Trophoblast cell (in vitro differentiated cells and primary cell): ENCODE measurements around the gene LEPROT.

Source experiments
- DNase-seq, 2 donors: peaks; one replicate each; pipeline ENCODE4 v3.0.0-alpha.2; 2016
- H2AFZ ChIP-seq: 2 replicates; pipeline ENCODE4 v1.6.1; 2013; ENCODE audit warnings: low read length, moderate library complexity, mild to moderate bottlenecking; ENCODE audit not compliant: insufficient read depth, poor library complexity
- H2AK5ac ChIP-seq: 2 replicates; pipeline ENCODE4 v1.6.1; 2013; ENCODE audit warnings: mild to moderate bottlenecking, low read length
- H2BK120ac ChIP-seq: 2 replicates; pipeline ENCODE4 v1.6.1; 2013; ENCODE audit warnings: low read length, mild to moderate bottlenecking, moderate library complexity; ENCODE audit not compliant: insufficient read depth, poor library complexity
- H2BK12ac ChIP-seq: 2 replicates; pipeline ENCODE4 v1.6.1; 2013; ENCODE audit warnings: mild to moderate bottlenecking, low read length, moderate library complexity
- H2BK5ac ChIP-seq: 2 replicates; pipeline ENCODE4 v1.6.1; 2013; ENCODE audit warnings: low read length, low read depth, moderate library complexity, mild to moderate bottlenecking; ENCODE audit not compliant: poor library complexity
- H3K14ac ChIP-seq: 2 replicates; pipeline ENCODE4 v1.6.1; 2013; ENCODE audit warnings: mild to moderate bottlenecking, low read length
- H3K18ac ChIP-seq: 2 replicates; pipeline ENCODE4 v1.6.1; 2013; ENCODE audit warnings: mild to moderate bottlenecking, low read length
- H3K23ac ChIP-seq: 2 replicates; pipeline ENCODE4 v1.6.1; 2013; ENCODE audit warnings: low read length
- H3K27ac ChIP-seq: 2 replicates; pipeline ENCODE4 v1.5.1; 2013; ENCODE audit warnings: low read depth, mild to moderate bottlenecking, inconsistent platforms, low read length, moderate library complexity
- H3K27me3 ChIP-seq: 2 replicates; pipeline ENCODE4 v1.6.1; 2013; ENCODE audit warnings: inconsistent platforms, mild to moderate bottlenecking, low read length, moderate library complexity; ENCODE audit not compliant: insufficient read depth
- H3K36me3 ChIP-seq, 2 experiments: 1 replicate in 1 of 2; 2 replicates in 1 of 2; pipeline ENCODE4 v1.6.1; 2013; ENCODE audit warnings: low read length in 2 of 2, mild to moderate bottlenecking in 2 of 2, moderate library complexity in 1 of 2; ENCODE audit not compliant: insufficient read depth in 2 of 2, control insufficient read depth in 1 of 2
- H3K4ac ChIP-seq: 2 replicates; pipeline ENCODE4 v1.6.1; 2013; ENCODE audit warnings: low read depth, mild to moderate bottlenecking, low read length, moderate library complexity
- H3K4me1 ChIP-seq, 2 experiments: 1 replicate in 1 of 2; 2 replicates in 1 of 2; pipeline ENCODE4 v1.6.1; 2013; ENCODE audit warnings: low read length in 2 of 2, mild to moderate bottlenecking in 2 of 2, moderate library complexity in 1 of 2; ENCODE audit not compliant: insufficient read depth in 2 of 2, control insufficient read depth in 1 of 2
- H3K4me2 ChIP-seq: 2 replicates; pipeline ENCODE4 v1.6.1; 2013; ENCODE audit warnings: inconsistent platforms, mild to moderate bottlenecking, low read length, moderate library complexity
- H3K4me3 ChIP-seq: 2 replicates; pipeline ENCODE4 v1.5.1; 2013; ENCODE audit warnings: mild to moderate bottlenecking, low read depth, low read length, inconsistent platforms
- H3K79me1 ChIP-seq: one replicate; pipeline ENCODE4 v1.6.1; 2013; ENCODE audit warnings: low read length
- H3K79me2 ChIP-seq: 2 replicates; pipeline ENCODE4 v1.6.1; 2013; ENCODE audit warnings: low read length, mild to moderate bottlenecking; ENCODE audit not compliant: control insufficient read depth, insufficient read depth, poor library complexity
- H3K9ac ChIP-seq: 2 replicates; pipeline ENCODE4 v1.6.1; 2013; ENCODE audit warnings: mild to moderate bottlenecking, low read length
- H3K9me3 ChIP-seq: 2 replicates; pipeline ENCODE4 v1.6.1; 2013; ENCODE audit warnings: low read depth, mild to moderate bottlenecking, control low read depth, inconsistent platforms, low read length; ENCODE audit not compliant: insufficient read depth
- H4K12ac ChIP-seq: 2 replicates; pipeline ENCODE4 v1.6.1; 2013; ENCODE audit warnings: low read depth, mild to moderate bottlenecking, low read length, moderate library complexity
- H4K8ac ChIP-seq: 2 replicates; pipeline ENCODE4 v1.6.1; 2013; ENCODE audit warnings: low read depth, mild to moderate bottlenecking, low read length, moderate library complexity
- H4K91ac ChIP-seq: one replicate; pipeline ENCODE4 v1.6.1; 2013; ENCODE audit warnings: low read depth, mild to moderate bottlenecking, low read length, moderate library complexity
- WGBS: extraction: QIAGEN DNeasy Blood & Tissue Kit; methylation state at CpG from one replicate; pipeline ENCODE4 v1.1.7; 2013; ENCODE audit warnings: missing lambda C conversion rate; ENCODE audit not compliant: insufficient read length, insufficient coverage; ENCODE audit errors: extremely low coverage; 5-methylcytosine and 5-hydroxymethylcytosine counted together

LEPROT gene

DNA sequence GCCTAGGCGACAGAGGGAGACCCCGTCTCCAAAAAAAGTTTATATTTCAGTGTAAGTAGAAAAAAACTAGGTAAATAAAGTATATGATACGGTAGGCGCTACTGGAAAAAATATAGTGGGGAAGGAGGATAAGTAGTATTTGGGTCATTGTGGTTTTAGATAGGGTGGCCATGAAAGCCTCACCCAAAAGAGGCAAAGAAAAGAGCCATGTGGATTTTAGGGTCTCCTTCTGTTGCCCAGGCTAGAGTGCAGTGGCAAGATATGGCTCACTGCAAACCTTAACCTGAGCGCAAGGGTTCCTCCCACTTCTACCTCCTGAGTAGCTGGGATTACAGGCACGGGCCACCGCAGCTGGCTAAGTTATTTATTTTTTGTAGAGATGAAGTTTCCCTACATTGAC lies 17.1 kb downstream of the LEPROT start:
- DNase-seq: no peak
- H3K27ac ChIP-seq: no peak overlapping the region
- H4K91ac ChIP-seq: no peak overlapping the region

DNA sequence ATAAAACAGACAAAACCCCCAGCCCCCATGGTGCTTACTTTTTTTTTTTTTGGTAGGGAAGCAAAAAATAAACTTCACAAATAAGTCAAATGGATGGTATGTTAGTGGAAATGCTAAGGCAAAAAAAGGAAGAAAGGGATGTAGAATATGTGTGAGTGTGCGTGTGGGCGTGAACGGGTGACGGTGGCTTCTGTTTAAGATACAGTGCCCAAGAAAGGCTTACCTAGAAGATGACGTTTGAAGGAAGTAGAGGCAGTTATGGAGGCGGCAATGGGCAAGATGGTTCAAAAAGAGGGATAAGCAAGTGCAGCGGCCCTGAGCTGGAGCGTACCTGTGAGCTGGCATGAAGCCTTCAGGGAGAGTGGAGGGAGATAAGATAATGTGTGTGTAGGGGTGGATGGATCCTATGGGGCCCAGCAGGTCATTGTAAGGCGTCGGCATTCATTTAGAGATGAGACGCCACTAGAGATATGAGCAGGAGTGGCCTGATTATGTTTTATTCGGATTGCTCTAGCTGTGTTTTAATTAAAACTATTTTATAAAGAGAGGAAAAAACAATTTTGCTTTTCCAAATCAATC lies 19.9 kb downstream of the LEPROT start:
- DNase-seq: peak; percentile 38 to 50
- Histone ChIP-seq H2AFZ (no peak overlapping the region), H3K27ac (no peak overlapping the region), H2AK5ac (no peak overlapping the region), H3K36me3 (peaks cover 0 to 2% of the 10 kb centered on the region in 2 experiments), H3K4ac (no peak overlapping the region), H3K27me3 (no peaks in the 10 kb centered on the region), H3K4me3 (no peak overlapping the region), H3K79me1 (peaks cover 4% of the 10 kb centered on the region), H4K8ac (no peak overlapping the region), H4K12ac (no peak overlapping the region), H3K79me2 (no peaks in the 10 kb centered on the region), H3K9ac (no peak overlapping the region), H3K9me3 (no peaks in the 10 kb centered on the region), H3K4me2 (no peak overlapping the region), H2BK12ac (no peak overlapping the region), H3K14ac (no peak overlapping the region), H3K23ac (no peak overlapping the region), H3K4me1 (peaks cover 0 to 1% of the 10 kb centered on the region in 2 experiments), H2BK120ac (no peak overlapping the region), H2BK5ac (no peak overlapping the region), H4K91ac (no peak overlapping the region), H3K18ac (no peak overlapping the region)
- 100% methylated on average over 4 of the region's 12 CpGs for WGBS

More for the DNA sequence above, 17.1 kb downstream of the LEPROT start:
- Histone ChIP-seq H3K14ac (no peak overlapping the region), H2BK12ac (no peak overlapping the region), H3K36me3 (peaks cover 0 to 6% of the 10 kb centered on the region in 2 experiments), H4K12ac (no peak overlapping the region), H3K4me1 (peaks cover 4 to 8% of the 10 kb centered on the region in 2 experiments), H2BK5ac (no peak overlapping the region), H2AK5ac (no peak overlapping the region), H3K18ac (peak overlapping the region; percentile 10), H4K8ac (no peak overlapping the region), H3K4me3 (no peak overlapping the region), H3K4ac (no peak overlapping the region), H3K9me3 (no peaks in the 10 kb centered on the region), H3K27me3 (no peaks in the 10 kb centered on the region), H2BK120ac (no peak overlapping the region), H3K23ac (no peak overlapping the region), H3K4me2 (no peak overlapping the region), H3K79me1 (peaks cover 4% of the 10 kb centered on the region), H3K79me2 (no peaks in the 10 kb centered on the region), H2AFZ (no peak overlapping the region), H3K9ac (no peak overlapping the region)
- WGBS: 100% methylated on average over 2 of the region's 7 CpGs

DNA sequence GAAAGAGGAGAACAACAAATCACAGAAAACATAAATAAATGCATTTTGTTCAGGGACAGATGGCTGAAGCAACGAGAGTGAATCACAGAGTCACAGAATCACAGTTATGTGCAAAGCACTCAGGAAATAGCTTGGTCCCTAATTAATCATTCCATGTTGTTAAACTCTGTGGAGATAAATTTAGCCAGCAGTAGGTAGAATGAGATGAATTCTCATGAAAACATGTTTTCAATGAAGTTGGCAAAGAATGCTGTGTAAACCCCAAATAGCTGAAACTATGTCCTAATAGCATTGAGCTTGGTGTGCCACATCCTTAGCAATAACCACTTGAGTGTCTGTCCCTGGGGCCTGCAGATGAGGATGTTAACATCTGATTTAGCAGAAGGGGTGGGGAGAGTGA lies 20.4 kb downstream of the LEPROT start:
- Histone ChIP-seq H2AFZ (no peak overlapping the region), H4K12ac (no peak overlapping the region), H3K9me3 (no peaks in the 10 kb centered on the region), H2BK5ac (no peak overlapping the region), H4K91ac (no peak overlapping the region), H3K79me1 (peaks cover 4% of the 10 kb centered on the region), H2AK5ac (no peak overlapping the region), H3K27me3 (no peaks in the 10 kb centered on the region), H4K8ac (no peak overlapping the region), H2BK12ac (no peak overlapping the region), H3K79me2 (no peaks in the 10 kb centered on the region), H3K36me3 (peaks cover 0 to 2% of the 10 kb centered on the region in 2 experiments), H3K14ac (no peak overlapping the region), H3K23ac (no peak overlapping the region), H3K4me2 (no peak overlapping the region), H3K4me3 (no peak overlapping the region), H3K27ac (no peak overlapping the region), H2BK120ac (no peak overlapping the region), H3K9ac (no peak overlapping the region), H3K4me1 (peaks cover 0 to 1% of the 10 kb centered on the region in 2 experiments), H3K4ac (no peak overlapping the region), H3K18ac (no peak overlapping the region)
- DNase-seq: no peak
- WGBS: no CpG with 5 or more reads among the region's 1 CpG

DNA sequence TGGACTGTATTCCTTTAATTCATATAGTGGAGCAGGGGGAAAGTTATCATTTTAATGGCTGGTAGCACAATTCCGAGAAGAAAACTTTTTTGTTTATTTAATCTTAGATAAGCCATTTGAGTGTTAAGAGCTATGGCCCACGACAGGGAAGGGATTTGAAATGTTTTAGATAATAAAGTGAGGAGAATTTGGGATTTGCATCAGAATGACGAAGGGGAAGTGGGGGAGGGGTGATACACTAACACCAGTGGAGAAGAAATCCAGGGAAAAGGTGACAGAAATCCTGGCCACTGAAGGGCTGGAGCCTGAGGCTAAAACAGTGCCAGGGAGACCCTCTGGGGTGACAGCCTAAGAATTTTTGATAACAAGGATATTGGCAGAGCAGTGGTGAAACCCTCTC lies 21.0 kb downstream of the LEPROT start:
- no peak overlapping the region for H2AFZ ChIP-seq
- no peak overlapping the region for H4K8ac ChIP-seq
- no peak for DNase-seq
- no peak overlapping the region for H4K91ac ChIP-seq
- H3K79me1 ChIP-seq: peaks cover 4% of the 10 kb centered on the region
- no peak overlapping the region for H4K12ac ChIP-seq
- H2BK12ac ChIP-seq: no peak overlapping the region
- H3K4me2 ChIP-seq: no peak overlapping the region
- H3K4me3 ChIP-seq: no peak overlapping the region
- H3K79me2 ChIP-seq: no peaks in the 10 kb centered on the region
- H3K9me3 ChIP-seq: no peaks in the 10 kb centered on the region
- H3K23ac ChIP-seq: no peak overlapping the region
- H3K18ac ChIP-seq: peak overlapping the region; percentile 37
- no peak overlapping the region for H3K27ac ChIP-seq
- no peak overlapping the region for H3K4ac ChIP-seq
- no peak overlapping the region for H2BK120ac ChIP-seq
- no peak overlapping the region for H2AK5ac ChIP-seq
- no peaks in the 10 kb centered on the region for H3K27me3 ChIP-seq
- peaks cover 0 to 1% of the 10 kb centered on the region in 2 experiments for H3K4me1 ChIP-seq
- WGBS: no CpG with 5 or more reads among the region's 3 CpGs
- no peak overlapping the region for H2BK5ac ChIP-seq
- no peak overlapping the region for H3K14ac ChIP-seq
- H3K36me3 ChIP-seq: peaks cover 0 to 2% of the 10 kb centered on the region in 2 experiments
- no peak overlapping the region for H3K9ac ChIP-seq
